NCI-H1930 (cell line): ENCODE measurements around the gene NCKAP5L.

ENCODE experiments used
- DNase-seq, 2 experiments: peaks; one replicate each; lab custom pipeline; 2025; lab: John Stamatoyannopoulos, UW

Gene NCKAP5L

GRCh38 chr12:49823350-49823749 is 4.9 kb downstream of the NCKAP5L start:
- no peak for DNase-seq

- no peak for DNase-seq
Measured at GRCh38 chr12:49821373-49822287, 6.6 kb downstream of the NCKAP5L start.

GRCh38 chr12:49819786-49820185 is 8.4 kb downstream of the NCKAP5L start:
- no peak for DNase-seq

- no peak for DNase-seq
Measured at GRCh38 chr12:49818241-49818895, 9.8 kb downstream of the NCKAP5L start.

GRCh38 chr12:49813131-49813530 is 15.1 kb downstream of the NCKAP5L start:
- no peak for DNase-seq

GRCh38 chr12:49811961-49812401 is 16.2 kb downstream of the NCKAP5L start:
- no peak for DNase-seq

GRCh38 chr12:49811136-49811535 is 17.1 kb downstream of the NCKAP5L start:
- DNase-seq = no peak

- DNase-seq = no peak
Measured at GRCh38 chr12:49809906-49810389, 18.3 kb downstream of the NCKAP5L start.

- DNase-seq = no peak
Measured at GRCh38 chr12:49809381-49809905, 18.8 kb downstream of the NCKAP5L start.

- DNase-seq = no peak
Measured at GRCh38 chr12:49808686-49809380, 19.4 kb downstream of the NCKAP5L start.

GRCh38 chr12:49807991-49808580 is 20.1 kb downstream of the NCKAP5L start:
- no peak for DNase-seq

GRCh38 chr12:49806877-49807276 is 21.3 kb downstream of the NCKAP5L start:
- DNase-seq = no peak

GRCh38 chr12:49806321-49806813 is 21.8 kb downstream of the NCKAP5L start:
- no peak for DNase-seq

- DNase-seq = no peak
Measured at GRCh38 chr12:49805409-49805808, 22.8 kb downstream of the NCKAP5L start.

- DNase-seq = no peak
Measured at GRCh38 chr12:49804821-49805220, 23.4 kb downstream of the NCKAP5L start.

- DNase-seq = no peak
Measured at GRCh38 chr12:49803693-49804450, 24.3 kb downstream of the NCKAP5L start.

GRCh38 chr12:49801141-49802063 is 26.8 kb downstream of the NCKAP5L start:
- no peak for DNase-seq

- no peak for DNase-seq
Measured at GRCh38 chr12:49800421-49801140, 27.6 kb downstream of the NCKAP5L start.

- DNase-seq = no peak
Measured at GRCh38 chr12:49798934-49799333, 29.3 kb downstream of the NCKAP5L start.
